DND-41 (cell line): ENCODE results near the gene PLEKHH1.

Experiments
- CTCF ChIP-seq: IDR thresholded peaks from 2 replicates; pipeline ENCODE4 v1.5.1; 2012; ENCODE audit warnings: borderline replicate concordance, low read length, moderate library complexity, mild to moderate bottlenecking; ENCODE audit not compliant: poor library complexity, severe bottlenecking; ENCODE audit errors: extremely low read depth
- EZH2 ChIP-seq: IDR thresholded peaks from 3 replicates; pipeline ENCODE4 v1.6.1; 2012; ENCODE audit warnings: borderline replicate concordance, low read depth, mild to moderate bottlenecking, moderate library complexity, low read length, inconsistent platforms; ENCODE audit not compliant: severe bottlenecking

GRCh38 chr14:67514650-67515385 is 18.3 kb upstream of the PLEKHH1 start:
- no peak for TF ChIP-seq CTCF
- peak; percentile 80 for TF ChIP-seq EZH2
